HepG2 (cell line): ENCODE data around the gene KLHL30. TPM values are rescaled to one million over a fixed set of nuclear protein-coding genes. Genes with fewer than 3 reads are reported as not detected.

Experiments
- ATM ChIP-seq: fragments of 450-650 bp; IDR thresholded peaks from 2 replicates; pipeline ENCODE4 v1.7.1; 2017; ENCODE audit warnings: mild to moderate bottlenecking, borderline replicate concordance
- GABPB1 ChIP-seq: IDR thresholded peaks from 2 replicates; pipeline ENCODE4 v1.6.1; 2016; ENCODE audit warnings: mild to moderate bottlenecking, missing genetic modification reagents, moderate library complexity, missing compliant biosample characterization
- HDAC6 ChIP-seq: fragments of 200-600 bp; sonication (generic); IDR thresholded peaks from 2 replicates; pipeline ENCODE4 v1.7.0; 2017; ENCODE audit warnings: mild to moderate bottlenecking, antibody characterized with exemption, low read length, low read depth
- IKZF1 ChIP-seq: fragments of 450-650 bp; IDR thresholded peaks from 2 replicates; pipeline ENCODE4 v1.7.1; 2016
- IRF2 ChIP-seq: IDR thresholded peaks from 2 replicates; pipeline ENCODE4 v1.6.1; 2018; ENCODE audit warnings: missing genetic modification reagents, missing compliant biosample characterization
- KLF15 ChIP-seq: sonication (generic); formaldehyde crosslinking; IDR thresholded peaks from 2 replicates; pipeline ENCODE4 v1.8.1; 2023; ENCODE audit warnings: borderline replicate concordance, mild to moderate bottlenecking, inconsistent platforms, missing genetic modification reagents, mixed read lengths
- MAZ ChIP-seq, 2 experiments: sonication (generic) in 1 of 2; formaldehyde crosslinking in 1 of 2; IDR thresholded peaks; 2 replicates each; pipeline versions ENCODE4 v1.5.0 to v1.6.1; 2012 to 2020; ENCODE audit warnings: low read depth in 2 of 2, mild to moderate bottlenecking in 2 of 2, borderline replicate concordance in 1 of 2, improper control_type of control experiment in 1 of 2, low read length in 1 of 2, missing genetic modification reagents in 1 of 2, moderate library complexity in 1 of 2
- PCBP2 ChIP-seq: fragments of 200-400 bp; formaldehyde crosslinking; optimal IDR thresholded peaks from 2 replicates; pipeline ENCODE3; 2018; ENCODE audit warnings: low read length, low read depth; ENCODE audit not compliant: poor library complexity, severe bottlenecking
- POGZ ChIP-seq: sonication (generic); formaldehyde crosslinking; IDR thresholded peaks from 2 replicates; pipeline ENCODE4 v1.4.0; 2020; ENCODE audit warnings: mild to moderate bottlenecking, missing genetic modification reagents
- POLR2AphosphoS2 ChIP-seq: IDR thresholded peaks from 2 replicates; pipeline ENCODE4 v1.6.1; 2011; ENCODE audit warnings: low read depth, low read length, improper control_type of control experiment
- RBAK ChIP-seq: sonication (generic); formaldehyde crosslinking; IDR thresholded peaks from 2 replicates; pipeline ENCODE4 v1.5.1; 2020; ENCODE audit warnings: mild to moderate bottlenecking, missing genetic modification reagents
- RCOR2 ChIP-seq: IDR thresholded peaks from 2 replicates; pipeline ENCODE4 v1.6.1; 2016; ENCODE audit warnings: missing biosample characterization, missing genetic modification reagents
- RFXANK ChIP-seq: IDR thresholded peaks from 2 replicates; pipeline ENCODE4 v1.6.1; 2016
- SNRNP70 ChIP-seq: fragments of 200-400 bp; formaldehyde crosslinking; IDR thresholded peaks from 2 replicates; pipeline ENCODE4 v1.6.1; 2017; ENCODE audit warnings: mild to moderate bottlenecking, low read depth, low read length, moderate library complexity
- SYNCRIP ChIP-seq: fragments of 200-400 bp; formaldehyde crosslinking; IDR thresholded peaks from 2 replicates; pipeline ENCODE4 v1.6.1; 2018; ENCODE audit warnings: mild to moderate bottlenecking, low read depth, low read length; ENCODE audit not compliant: insufficient read depth
- ZNF20 ChIP-seq: sonication (generic); formaldehyde crosslinking; IDR thresholded peaks from 2 replicates; pipeline ENCODE4 v1.4.0; 2020; ENCODE audit warnings: mild to moderate bottlenecking, moderate library complexity, missing genetic modification reagents
- ZNF430 ChIP-seq: sonication (generic); formaldehyde crosslinking; IDR thresholded peaks from 2 replicates; pipeline ENCODE4 v1.9.0; 2021; ENCODE audit warnings: mild to moderate bottlenecking, missing genetic modification reagents
- ZNF431 ChIP-seq: sonication (generic); formaldehyde crosslinking; IDR thresholded peaks from 2 replicates; pipeline ENCODE4 v1.9.0; 2022; ENCODE audit warnings: missing genetic modification reagents, low read depth, mild to moderate bottlenecking, borderline replicate concordance
- ZNF660 ChIP-seq: sonication (generic); formaldehyde crosslinking; IDR thresholded peaks from 2 replicates; pipeline ENCODE4 v1.5.1; 2020; ENCODE audit warnings: mild to moderate bottlenecking, low read depth, missing genetic modification reagents, borderline replicate concordance
- ZNF674 ChIP-seq: sonication (generic); formaldehyde crosslinking; IDR thresholded peaks from 2 replicates; pipeline ENCODE4 v1.5.0; 2020; ENCODE audit warnings: low read depth, mild to moderate bottlenecking, missing genetic modification reagents
- polyA plus RNA-seq, 8 experiments: library from polyadenylated mRNA; depleted of rRNA in 3 of 8; stranded (reverse) in 7 of 8; unstranded in 1 of 8; fragments of >200 nt; fragmentation: Illumina TruSeq in 4 of 8; extraction: Trizol in 4 of 8; gene quantifications; 2 replicates each; pipeline versions ENCODE4 v1.2.1 to v1.2.3, GENCODE V29; 2011 to 2016; ENCODE audit warnings: low read depth in 4 of 8, missing spikeins in 1 of 8, mixed read lengths in 1 of 8; ENCODE audit not compliant: insufficient read depth in 1 of 8
- total RNA-seq, 5 experiments: library from RNA; depleted of rRNA; stranded (reverse); fragments of >200 nt; fragmentation: Illumina TruSeq; extraction: Trizol; gene quantifications; 2 replicates each; pipeline ENCODE4 v1.2.3, GENCODE V29; 2016; ENCODE audit warnings: low read depth in 1 of 5
- TF ChIP-seq, protein P1 (sequence below): IDR thresholded peaks from 2 replicates; pipeline ENCODE4 v1.6.1; 2016; ENCODE audit warnings: missing biosample characterization, missing genetic modification reagents, low read depth
- TF ChIP-seq, protein P2 (sequence below): sonication (generic); formaldehyde crosslinking; IDR thresholded peaks from 2 replicates; pipeline ENCODE4 v1.8.0; 2022; ENCODE audit warnings: mild to moderate bottlenecking, missing genetic modification reagents, borderline replicate concordance
- TF ChIP-seq, protein P3 (sequence below): sonication (generic); formaldehyde crosslinking; IDR thresholded peaks from 2 replicates; pipeline ENCODE4 v1.5.0; 2020; ENCODE audit warnings: missing genetic modification reagents, mild to moderate bottlenecking, borderline replicate concordance
- TF ChIP-seq, protein P4 (sequence below): sonication (generic); formaldehyde crosslinking; IDR thresholded peaks from 2 replicates; pipeline ENCODE4 v1.8.1; 2023; ENCODE audit warnings: mild to moderate bottlenecking, moderate library complexity, missing genetic modification reagents

The KLHL30 gene
- total and polyA plus RNA-seq, 2 of the 13 experiments (the other 11 are each of a cell fraction or from before 2014, with no cell fraction given), result 0.05 TPM; not detected in 1

DNA sequence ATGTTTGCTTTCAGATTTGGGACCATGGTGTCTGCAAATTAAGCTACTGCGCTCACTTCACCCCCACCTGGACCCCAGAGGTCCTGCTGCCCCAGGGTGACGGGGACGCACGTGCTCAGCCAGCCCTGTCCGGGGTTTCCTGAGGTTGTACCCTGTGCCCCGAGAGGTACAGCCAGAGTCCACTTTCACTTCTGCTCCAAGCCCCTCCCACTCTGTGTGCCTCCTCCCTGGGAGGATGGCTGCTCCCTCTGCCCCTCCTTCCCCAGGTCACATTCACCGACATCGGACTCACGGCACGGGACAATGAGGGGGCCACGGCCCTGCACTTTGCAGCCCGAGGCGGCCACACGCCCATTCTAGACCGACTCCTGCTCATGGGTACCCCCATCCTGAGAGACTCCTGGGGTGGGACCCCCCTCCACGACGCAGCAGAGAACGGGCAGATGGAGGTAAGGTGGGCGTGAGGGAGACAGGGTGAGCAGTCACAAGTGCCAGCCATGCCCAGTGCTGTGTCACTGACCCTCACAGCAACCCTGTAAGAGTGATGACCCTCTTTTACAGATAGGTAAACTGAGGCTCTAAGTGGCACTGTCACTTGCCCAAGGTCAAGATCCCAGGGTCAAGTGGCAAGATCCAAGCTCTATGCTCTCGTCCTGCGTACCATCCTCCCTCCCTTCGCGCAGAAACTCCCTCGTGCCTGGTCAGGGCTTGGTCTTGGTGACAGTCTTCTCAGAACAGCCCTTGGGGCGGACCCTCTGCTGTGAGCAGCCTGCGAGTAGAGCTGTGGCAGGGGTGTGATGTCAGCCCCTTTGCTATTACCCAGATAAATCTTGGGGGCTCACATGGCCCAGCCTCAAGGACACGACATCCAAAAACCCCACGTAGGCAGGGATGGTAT is 30.7 kb upstream of the KLHL30 start (continued):
- TF ChIP-seq, protein P1, sequence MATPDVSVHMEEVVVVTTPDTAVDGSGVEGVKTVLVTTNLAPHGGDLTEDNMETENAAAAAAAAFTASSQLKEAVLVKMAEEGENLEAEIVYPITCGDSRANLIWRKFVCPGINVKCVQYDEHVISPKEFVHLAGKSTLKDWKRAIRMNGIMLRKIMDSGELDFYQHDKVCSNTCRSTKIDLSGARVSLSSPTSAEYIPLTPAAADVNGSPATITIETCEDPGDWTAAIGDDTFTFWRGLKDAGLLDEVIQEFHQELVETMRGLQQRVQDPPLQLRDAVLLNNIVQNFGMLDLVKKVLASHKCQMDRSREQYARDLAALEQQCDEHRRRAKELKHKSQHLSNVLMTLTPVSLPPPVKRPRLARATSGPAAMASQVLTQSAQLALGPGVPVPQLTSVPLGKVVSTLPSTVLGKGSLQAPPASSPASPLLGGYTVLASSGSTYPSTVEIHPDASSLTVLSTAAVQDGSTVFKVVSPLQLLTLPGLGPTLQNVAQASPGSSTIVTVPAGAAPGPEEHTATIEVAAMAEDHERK (CRISPR knock-in tag), result no peak
- TF ChIP-seq ZNF660 (CRISPR knock-in tag) (no peak; the same call in 1 of the 2 replicates), ZNF20 (no peak), SNRNP70 (no peak), IRF2 (CRISPR knock-in tag) (peak; percentile 88), POLR2AphosphoS2 (no peak), HDAC6 (no peak), SYNCRIP (no peak), GABPB1 (CRISPR knock-in tag) (peak; percentile 45; the same call in 1 of the 2 replicates), ATM (no peak), MAZ (IDR thresholded peaks at IDR 0.05; ENCODE audit: borderline replicate concordance, low read depth, low read length) (no peak), MAZ (CRISPR knock-in tag; IDR thresholded peaks at IDR 0.05; ENCODE audit: low read depth) (peak; percentile 58; the same call in 1 of the 2 replicates), RFXANK (CRISPR knock-in tag) (no peak), ZNF431 (CRISPR knock-in tag) (peak; percentile 50; the same call in 1 of the 2 replicates), ZNF430 (peak; percentile 21; the same call in 1 of the 2 replicates), RBAK (no peak), IKZF1 (no peak), POGZ (CRISPR knock-in tag) (no peak), RCOR2 (CRISPR knock-in tag) (0 out of 2 replicates have a peak, but pooled peaks have one; percentile 23), KLF15 (CRISPR knock-in tag) (0 out of 2 replicates have a peak, but pooled peaks have one; percentile 31), PCBP2 (no peak), ZNF674 (no peak)
- TF ChIP-seq, protein P2, sequence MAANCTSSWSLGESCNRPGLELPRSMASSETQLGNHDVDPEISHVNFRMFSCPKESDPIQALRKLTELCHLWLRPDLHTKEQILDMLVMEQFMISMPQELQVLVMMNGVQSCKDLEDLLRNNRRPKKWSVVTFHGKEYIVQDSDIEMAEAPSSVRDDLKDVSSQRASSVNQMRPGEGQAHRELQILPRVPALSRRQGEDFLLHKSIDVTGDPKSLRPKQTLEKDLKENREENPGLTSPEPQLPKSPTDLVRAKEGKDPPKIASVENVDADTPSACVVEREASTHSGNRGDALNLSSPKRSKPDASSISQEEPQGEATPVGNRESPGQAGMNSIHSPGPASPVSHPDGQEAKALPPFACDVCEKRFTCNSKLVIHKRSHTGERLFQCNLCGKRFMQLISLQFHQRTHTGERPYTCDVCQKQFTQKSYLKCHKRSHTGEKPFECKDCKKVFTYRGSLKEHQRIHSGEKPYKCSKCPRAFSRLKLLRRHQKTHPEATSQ (CRISPR knock-in tag), result no peak
- TF ChIP-seq, protein P3, sequence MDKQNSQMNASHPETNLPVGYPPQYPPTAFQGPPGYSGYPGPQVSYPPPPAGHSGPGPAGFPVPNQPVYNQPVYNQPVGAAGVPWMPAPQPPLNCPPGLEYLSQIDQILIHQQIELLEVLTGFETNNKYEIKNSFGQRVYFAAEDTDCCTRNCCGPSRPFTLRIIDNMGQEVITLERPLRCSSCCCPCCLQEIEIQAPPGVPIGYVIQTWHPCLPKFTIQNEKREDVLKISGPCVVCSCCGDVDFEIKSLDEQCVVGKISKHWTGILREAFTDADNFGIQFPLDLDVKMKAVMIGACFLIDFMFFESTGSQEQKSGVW (CRISPR knock-in tag), result no peak
- TF ChIP-seq, protein P4, sequence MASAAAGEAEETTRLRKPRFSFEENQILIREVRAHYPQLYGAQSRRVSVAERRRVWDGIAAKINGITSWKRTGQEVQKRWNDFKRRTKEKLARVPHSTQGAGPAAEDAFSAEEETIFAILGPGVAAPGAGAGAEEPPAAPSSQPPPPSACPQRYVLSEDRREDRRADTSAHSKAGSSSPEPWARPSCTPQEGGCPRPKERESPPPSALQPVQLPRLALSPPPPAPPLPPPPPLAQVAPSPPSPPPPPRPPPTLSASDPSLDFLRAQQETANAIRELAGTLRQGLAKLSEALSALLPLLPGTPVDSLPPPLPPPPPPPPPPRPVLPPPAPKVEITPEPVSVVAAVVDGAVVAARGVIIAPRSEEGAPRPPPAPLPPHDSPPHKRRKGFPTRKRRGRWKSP (CRISPR knock-in tag), result 0 out of 2 replicates have a peak, but pooled peaks have one; percentile 28
